HL-60 (cell line): ENCODE results near the gene KRT9.

Experiments
- DNase-seq, 2 experiments: peaks; one replicate each; pipeline ENCODE4 v3.0.0-alpha.2; 2010 to 2020; ENCODE audit warnings: low read depth in 1 of 2, low spot score in 1 of 2
- H3K27ac ChIP-seq: fragments of 250-450 bp; sonication (Bioruptor Pico); replicated peaks from 2 replicates; pipeline ENCODE4 v1.5.1; 2020; ENCODE audit warnings: mild to moderate bottlenecking, moderate library complexity
- H3K27me3 ChIP-seq: fragments of 250-450 bp; sonication (Bioruptor Pico); 2 replicates; pipeline ENCODE4 v1.5.1; 2021; ENCODE audit warnings: mild to moderate bottlenecking, moderate library complexity; ENCODE audit not compliant: insufficient read depth, poor library complexity, severe bottlenecking
- H3K4me3 ChIP-seq: replicated peaks from 2 replicates; pipeline ENCODE4 v1.5.1; 2011; ENCODE audit warnings: mild to moderate bottlenecking, control low read depth, low read length; ENCODE audit not compliant: insufficient read depth
- CTCF ChIP-seq: IDR thresholded peaks from one replicate; pipeline ENCODE4 v1.5.1; 2011; ENCODE audit warnings: low read length, control low read depth, inconsistent platforms; ENCODE audit not compliant: insufficient read depth
- GABPA ChIP-seq: IDR thresholded peaks from 2 replicates; pipeline ENCODE4 v1.6.1; 2012; ENCODE audit warnings: low read depth
- POLR2AphosphoS5 ChIP-seq: IDR thresholded peaks from 2 replicates; pipeline ENCODE4 v1.6.1; 2012; ENCODE audit warnings: low read depth
- REST ChIP-seq: IDR thresholded peaks from 2 replicates; pipeline ENCODE4 v1.6.1; 2012; ENCODE audit warnings: low read depth; ENCODE audit not compliant: insufficient replicate concordance
- SPI1 ChIP-seq: IDR thresholded peaks from 2 replicates; pipeline ENCODE4 v1.6.1; 2012; ENCODE audit warnings: low read depth, mild to moderate bottlenecking, borderline replicate concordance

Gene KRT9

GRCh38 chr17:41539071-41539492, 32.8 kb downstream of the KRT9 start:
- DNase-seq, result no peak
- TF ChIP-seq SPI1, result no peak
- TF ChIP-seq GABPA, result no peak
- no peak for TF ChIP-seq CTCF
- no peak for TF ChIP-seq POLR2AphosphoS5
- TF ChIP-seq REST, result no peak
- Histone ChIP-seq H3K27ac (no peak overlapping the region), H3K4me3 (no peak overlapping the region), H3K27me3 (peaks cover 2% of the 10 kb centered on the region)

GRCh38 chr17:41538565-41538991, 33.3 kb downstream of the KRT9 start:
- TF ChIP-seq CTCF (no peak), REST (no peak), GABPA (no peak), SPI1 (no peak), POLR2AphosphoS5 (no peak)
- H3K27me3 ChIP-seq, result peaks cover 4% of the 10 kb centered on the region
- H3K4me3 ChIP-seq, result no peak overlapping the region
- DNase-seq, result no peak
- no peak overlapping the region for H3K27ac ChIP-seq

GRCh38 chr17:41537990-41538389, 33.9 kb downstream of the KRT9 start:
- H3K27ac ChIP-seq, result no peak overlapping the region
- no peak for DNase-seq
- no peak overlapping the region for H3K4me3 ChIP-seq
- TF ChIP-seq CTCF, result no peak
- TF ChIP-seq REST, result no peak
- no peak for TF ChIP-seq POLR2AphosphoS5
- no peak for TF ChIP-seq SPI1
- TF ChIP-seq GABPA, result no peak
- H3K27me3 ChIP-seq, result peaks cover 4% of the 10 kb centered on the region
